Measurements from ENCODE around the gene SH3GLB2.
"Not testable (repeated sequence)": the region's sequence is repeated elsewhere in the genome, so short reads cannot be mapped to it uniquely, and the experiment has no call there.

SH3GLB2 gene

GRCh38 chr9:129014608-129015007 is 13.5 kb downstream of the SH3GLB2 start:
- DNase-seq (ENCODE audit: low spot score) = no peak

DNA sequence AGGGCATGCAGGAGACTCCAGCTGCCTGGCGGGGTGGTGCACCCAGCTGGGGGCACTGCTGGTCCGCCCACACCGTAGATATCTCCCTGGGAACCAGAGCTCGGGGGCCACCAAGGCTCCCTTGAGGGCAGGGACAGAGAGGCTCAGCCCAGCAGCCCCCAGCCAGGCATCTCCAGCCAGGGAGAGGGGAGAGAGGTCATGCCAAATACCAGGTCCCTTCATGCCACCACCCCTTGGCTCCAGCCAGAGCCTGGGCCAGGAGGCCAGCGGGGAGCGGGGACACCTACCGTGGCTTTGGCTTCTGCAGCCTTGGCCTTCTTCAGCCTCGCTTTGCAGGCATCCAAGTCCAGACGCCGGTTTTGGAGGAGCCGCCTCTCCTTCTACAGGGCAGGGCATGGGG is 14.0 kb downstream of the SH3GLB2 start:
- DNase-seq (ENCODE audit: low spot score) = no peak

- no peak for DNase-seq (ENCODE audit: low spot score)
These were observed 14.5 kb downstream of the SH3GLB2 start for GRCh38 chr9:129013674-129014073.

- no peak for DNase-seq (ENCODE audit: low spot score)
These were observed 15.2 kb downstream of the SH3GLB2 start for GRCh38 chr9:129012893-129013448.

DNA sequence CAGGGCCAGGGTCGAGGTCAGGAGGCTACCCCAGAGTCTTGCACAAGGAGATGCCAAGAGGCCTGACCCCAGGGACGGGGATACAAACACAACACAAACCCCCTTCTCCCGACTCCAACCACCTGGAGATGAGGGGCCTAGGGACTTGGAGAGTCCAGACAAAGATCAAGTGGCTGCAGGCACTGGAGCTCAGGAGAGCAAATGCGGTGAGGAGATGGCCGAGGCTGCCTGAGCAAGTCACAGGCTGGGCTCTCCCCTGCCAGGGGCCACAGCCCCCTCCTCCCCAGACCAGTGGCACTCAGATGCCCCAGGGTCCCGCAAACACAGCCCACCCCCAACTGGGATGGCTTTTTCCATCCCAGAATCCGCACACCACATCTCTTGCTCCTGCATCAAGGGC is 15.8 kb downstream of the SH3GLB2 start:
- no peak for DNase-seq (ENCODE audit: low spot score)

DNA sequence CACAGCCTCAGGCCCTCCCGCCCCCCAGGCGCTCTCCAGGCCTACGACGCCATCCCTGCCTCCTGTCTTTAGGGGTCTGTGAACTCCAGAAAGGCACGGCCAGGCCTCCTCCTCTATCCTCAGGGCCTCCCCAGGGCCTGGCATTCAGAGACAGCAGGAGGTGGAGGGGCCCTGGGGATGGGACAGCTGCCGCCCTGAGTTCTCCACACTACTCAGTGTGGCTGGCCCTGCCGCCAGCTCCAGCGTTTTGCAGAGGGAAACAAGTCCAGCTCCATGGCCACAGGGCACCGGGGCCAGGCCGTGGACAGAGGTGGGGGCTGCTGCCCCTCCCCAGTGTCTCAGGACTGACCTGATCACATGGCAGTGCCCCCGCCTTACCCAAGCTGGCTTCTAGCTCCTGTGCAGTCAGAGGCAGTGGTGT is 16.4 kb downstream of the SH3GLB2 start:
- DNase-seq (ENCODE audit: low spot score) = no peak

DNA sequence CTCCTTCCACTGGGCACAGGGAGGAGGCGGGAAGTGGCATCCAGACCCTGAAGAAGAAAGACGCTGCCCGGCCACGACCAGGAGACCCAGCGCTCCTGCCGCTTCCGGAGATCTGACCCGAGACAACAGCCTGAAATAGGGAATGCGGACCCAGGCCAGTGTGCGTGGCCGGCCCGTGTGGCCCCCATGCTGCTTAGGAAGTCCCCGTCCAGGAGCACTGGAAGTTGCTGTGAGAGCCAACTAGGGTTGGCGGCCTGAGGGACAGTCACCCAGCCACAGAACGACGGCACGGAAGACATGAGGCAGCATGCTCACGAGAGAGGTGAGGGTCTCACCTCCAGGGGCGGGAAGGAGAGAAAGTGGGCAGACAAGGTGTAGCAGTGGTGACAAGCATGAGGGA is 17.0 kb downstream of the SH3GLB2 start:
- DNase-seq (ENCODE audit: low spot score) = no peak

- DNase-seq (ENCODE audit: low spot score) = no peak
These were observed 17.7 kb downstream of the SH3GLB2 start for GRCh38 chr9:129010267-129010975.

- no peak for DNase-seq (ENCODE audit: low spot score)
These were observed 18.5 kb downstream of the SH3GLB2 start for GRCh38 chr9:129009584-129010141.

- no peak for DNase-seq (ENCODE audit: low spot score)
These were observed 19.0 kb downstream of the SH3GLB2 start for GRCh38 chr9:129008986-129009583.

DNA sequence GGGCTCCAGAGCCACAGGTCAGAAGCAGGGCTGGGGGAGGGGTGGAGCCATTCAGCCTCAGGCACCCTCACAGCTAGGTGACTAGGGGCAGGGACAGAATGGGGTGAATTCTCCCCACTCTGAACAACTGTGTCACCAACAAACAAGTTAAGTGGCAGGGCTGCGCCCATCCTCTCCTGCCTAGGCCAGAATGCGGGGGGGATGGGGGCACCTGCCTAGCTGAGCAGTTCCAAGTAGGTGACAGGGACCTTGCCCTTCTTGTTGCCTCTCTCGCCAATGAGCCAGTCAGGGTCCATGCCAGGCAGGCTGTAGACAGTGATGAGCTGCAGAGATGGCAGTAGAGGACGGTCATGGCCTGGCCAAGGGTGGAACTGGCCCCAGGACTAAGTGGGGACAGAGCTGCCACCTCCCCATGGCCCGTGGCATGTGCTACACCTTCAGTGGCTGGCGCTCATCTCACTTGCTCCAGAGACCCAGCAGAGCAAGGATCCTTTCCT is 19.6 kb downstream of the SH3GLB2 start:
- DNase-seq (ENCODE audit: low spot score) = no peak

DNA sequence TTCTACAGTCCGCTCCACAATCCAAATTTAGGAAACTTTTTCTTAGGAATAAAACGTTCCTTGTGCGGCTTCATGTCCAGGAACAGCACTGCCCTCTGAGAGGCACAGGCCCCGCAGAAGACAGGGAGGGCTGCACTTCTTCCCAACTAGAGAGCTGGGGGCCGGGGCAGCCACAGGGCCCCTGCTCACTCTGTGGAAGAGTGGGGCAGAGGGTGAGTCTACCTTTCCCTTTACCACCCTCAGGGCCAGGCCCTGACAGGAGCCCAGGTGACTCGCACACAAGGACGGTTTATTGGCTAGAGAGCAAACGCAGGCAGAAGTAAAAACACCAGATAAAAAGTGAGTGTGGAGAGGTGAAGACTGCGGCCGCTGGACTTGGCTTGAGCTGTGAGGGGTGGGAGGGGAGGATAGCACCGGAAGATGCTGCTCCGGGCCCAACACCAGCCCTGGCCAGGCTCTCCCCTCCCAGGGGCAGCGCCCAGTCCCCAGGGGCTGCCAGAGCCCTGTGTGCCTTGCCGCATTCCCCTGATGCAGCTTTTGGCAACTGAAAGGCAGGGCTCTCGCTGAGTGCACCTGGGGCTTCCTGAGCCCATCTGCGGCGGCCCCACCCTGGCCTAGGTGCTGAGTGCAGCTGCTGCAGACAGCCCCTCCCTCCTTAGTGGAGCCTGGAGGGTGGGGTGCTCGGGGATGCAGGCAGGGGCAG is 20.2 kb downstream of the SH3GLB2 start:
- DNase-seq (ENCODE audit: low spot score) = no peak

- DNase-seq (ENCODE audit: low spot score) = no peak
These were observed 20.9 kb downstream of the SH3GLB2 start for GRCh38 chr9:129007035-129007765.

DNA sequence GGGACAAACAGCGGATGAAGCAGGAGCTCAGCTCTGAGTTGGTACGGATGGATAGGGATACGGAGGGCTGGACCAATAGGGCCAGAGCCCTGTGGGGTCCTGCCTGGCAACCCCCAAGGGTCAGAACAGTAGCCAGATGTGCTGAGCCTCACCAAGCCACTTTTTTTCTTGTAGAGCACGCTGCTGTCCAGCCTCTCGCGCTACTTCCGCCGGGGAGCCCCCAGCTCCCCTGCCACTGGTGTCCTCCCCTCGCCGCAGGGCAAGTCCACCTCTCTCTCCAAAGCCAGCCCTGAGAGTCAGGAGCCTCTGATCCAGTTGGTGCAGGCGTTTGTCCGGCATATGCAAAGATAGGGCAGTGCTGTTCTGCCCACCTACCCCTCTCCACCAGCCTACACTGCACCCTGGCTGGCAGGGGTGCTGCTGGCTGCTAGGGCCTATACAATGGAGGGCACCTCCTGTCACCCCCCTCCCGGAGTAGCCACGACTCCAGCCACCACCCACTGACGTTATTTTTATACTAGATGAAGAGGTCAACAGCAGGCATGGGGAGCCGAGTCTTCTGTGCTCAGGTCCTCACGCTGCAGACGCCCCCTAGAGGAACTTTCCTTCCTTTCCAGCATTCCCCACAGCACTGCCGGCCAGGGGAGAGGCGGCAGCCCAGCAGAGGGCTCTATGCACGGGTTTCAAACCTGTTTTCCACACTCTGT is 21.6 kb downstream of the SH3GLB2 start:
- peak; percentile 69 for DNase-seq (ENCODE audit: low spot score)

DNA sequence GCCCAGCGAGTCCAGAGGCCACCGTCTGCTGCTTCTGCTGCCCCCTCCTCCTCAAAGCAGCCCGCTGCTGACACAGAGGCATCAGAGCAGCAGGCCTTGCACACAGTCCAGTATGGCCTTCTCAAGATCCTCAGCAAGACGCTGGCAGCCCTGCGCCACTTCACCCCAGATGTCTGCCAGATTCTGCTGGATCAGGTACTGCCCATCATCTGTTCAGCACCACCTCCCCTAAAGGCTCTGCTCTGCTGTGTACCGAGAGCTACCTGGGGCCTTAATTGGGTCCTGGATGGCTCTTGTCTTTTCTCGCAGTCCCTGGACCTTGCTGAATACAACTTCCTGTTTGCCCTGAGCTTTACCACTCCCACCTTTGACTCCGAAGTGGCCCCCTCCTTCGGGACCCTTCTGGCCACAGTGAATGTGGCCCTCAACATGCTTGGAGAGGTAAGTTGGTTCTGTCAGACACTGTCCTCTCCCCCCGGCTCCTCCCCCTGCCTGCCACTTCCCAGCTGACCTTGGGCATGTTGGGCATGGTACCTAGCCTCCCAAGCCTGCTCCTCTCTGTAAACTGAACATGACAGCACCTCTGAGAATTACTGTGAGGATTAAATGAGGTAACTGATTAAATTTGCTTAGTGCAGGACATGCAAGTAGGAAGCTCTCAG is 22.7 kb downstream of the SH3GLB2 start:
- no peak for DNase-seq (ENCODE audit: low spot score)

DNA sequence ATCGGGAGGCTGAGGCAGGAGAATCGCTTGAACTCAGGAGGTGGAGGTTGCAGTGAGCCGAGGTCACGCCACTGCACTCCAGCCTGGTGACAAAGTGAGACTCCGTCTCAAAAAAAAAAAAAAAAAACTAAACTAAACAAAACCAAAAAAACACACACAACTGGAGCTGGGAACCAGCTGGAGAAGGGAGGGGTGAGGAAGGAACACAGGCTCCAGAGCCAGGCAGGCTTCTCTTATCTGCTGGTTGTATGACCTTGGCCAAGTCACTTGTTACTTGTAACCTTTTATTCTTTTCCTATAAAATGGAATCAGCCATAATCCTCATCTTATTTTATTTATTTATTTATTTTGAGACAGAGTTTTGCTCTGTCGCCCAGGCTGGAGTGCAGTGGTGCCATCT is 24.0 kb downstream of the SH3GLB2 start:
- not testable (repeated sequence) for DNase-seq (ENCODE audit: low spot score)

DNA sequence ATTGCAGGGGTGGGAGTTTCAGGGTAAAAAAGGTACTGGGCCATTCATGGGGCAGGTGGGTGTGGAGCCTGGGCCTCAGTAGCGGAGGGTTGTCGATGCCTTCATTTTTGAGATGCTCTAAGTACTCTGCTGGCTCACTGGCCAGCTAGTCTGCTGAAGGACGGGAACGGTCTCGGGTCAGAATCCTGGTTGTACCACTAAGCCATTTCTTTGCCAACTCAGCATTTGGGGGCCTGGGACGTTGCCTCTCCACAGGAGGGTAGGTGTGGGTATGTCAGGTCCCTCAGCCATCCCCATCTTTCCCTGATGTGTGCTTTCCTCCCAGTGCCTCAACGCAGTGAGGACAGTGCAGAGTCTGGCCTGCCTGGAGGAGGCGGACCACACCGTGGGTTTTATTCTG is 25.1 kb downstream of the SH3GLB2 start:
- DNase-seq (ENCODE audit: low spot score) = no peak

DNA sequence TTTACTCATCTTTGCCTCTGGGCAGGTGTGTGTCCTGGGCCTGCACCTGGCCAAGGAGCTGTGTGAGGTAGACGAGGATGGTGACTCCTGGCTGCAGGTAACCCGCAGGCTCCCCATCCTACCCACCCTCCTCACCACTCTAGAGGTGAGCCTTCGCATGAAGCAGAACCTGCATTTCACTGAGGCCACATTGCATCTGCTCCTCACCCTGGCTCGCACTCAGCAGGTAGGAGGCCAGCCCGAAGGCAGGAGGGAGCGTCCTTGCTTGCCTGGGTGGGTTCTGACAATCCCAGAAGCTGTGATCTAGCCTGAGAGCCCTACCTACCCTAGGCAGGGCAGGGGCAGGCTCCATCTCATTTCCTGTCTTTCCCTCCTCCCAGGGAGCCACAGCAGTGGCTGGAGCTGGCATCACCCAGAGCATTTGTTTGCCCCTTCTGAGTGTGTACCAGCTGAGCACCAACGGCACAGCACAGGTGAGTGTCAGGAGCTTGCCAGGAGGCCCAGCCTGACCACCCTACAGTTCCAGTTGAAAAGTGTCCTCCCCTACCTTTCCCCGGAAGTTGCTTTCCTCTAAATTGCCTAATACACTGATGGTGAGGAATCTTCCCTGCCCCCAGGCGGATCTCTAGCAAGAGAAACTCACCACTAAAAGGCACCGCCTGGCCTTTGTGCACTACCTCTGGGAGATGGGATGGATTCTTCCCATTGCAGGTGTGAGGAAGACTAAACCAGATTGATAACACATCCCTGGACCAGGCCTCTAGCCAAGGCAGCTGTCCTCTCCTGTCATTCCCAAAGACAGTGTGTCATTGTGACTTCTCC is 26.4 kb downstream of the SH3GLB2 start:
- no peak for DNase-seq (ENCODE audit: low spot score)

DNA sequence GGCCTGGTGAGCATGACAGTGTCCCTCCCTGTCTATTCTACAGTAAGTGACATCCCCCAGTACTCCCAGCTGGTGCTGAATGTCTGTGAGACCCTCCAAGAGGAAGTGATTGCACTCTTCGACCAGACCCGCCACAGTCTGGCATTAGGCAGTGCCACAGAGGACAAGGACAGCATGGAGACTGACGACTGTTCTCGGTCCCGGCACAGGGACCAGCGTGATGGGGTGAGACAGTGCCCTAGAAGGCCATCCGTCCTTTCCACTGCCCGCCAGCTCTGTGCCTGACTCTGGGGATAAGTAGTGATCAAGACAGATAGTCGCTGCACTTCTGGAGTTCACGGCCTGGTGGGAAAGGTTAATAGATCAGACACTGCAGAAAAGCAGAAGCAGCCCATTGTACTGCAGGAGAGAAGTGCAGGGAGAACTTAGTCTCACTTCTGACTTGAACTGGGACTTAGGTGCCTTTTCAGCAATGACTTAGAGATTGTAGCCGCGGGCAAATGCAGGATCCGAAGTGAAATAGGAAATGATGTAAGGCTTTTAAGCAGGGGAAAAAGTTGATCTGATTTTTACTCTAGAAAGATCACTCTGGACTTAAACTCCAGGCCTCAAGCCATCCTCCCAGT is 28.4 kb downstream of the SH3GLB2 start:
- peak; percentile 31 for DNase-seq (ENCODE audit: low spot score)

All from activated CD4-positive, alpha-beta T cell treated with anti-CD3 and anti-CD28 coated beads, Interleukin-2, Interleukin-4, amounts not matched to agents 100 ng/mL and 50 ng/mL, durations not matched to agents 16 hours and 8 hours (primary cell).